B cell (primary cell): ENCODE data around the gene ZBTB11. TPM values are rescaled to one million over a fixed set of nuclear protein-coding genes. Genes with fewer than 3 reads are reported as not detected.
A peak's percentile ranks its signal among the peaks of the same experiment; 100 is the strongest.

Source experiments
- ATAC-seq: fragments of 200-7000 bp; cut with Tn5 transposase; one replicate; pipeline ENCODE4 v1.10.0; 2021; ENCODE audit warnings: low read depth, mild to moderate bottlenecking, moderate number of reproducible peaks, moderate library complexity
- CTCF ChIA-PET: fragments of 350-600 bp; sonication (Branson Sonifier 250); formaldehyde crosslinking; loops from one replicate; lab custom pipeline; 2021; ENCODE audit warnings: antibody characterized with exemption, inconsistent platforms; lab: Charles Lee
- POLR2A ChIA-PET: fragments of 350-600 bp; sonication (Branson Sonifier 250); formaldehyde crosslinking; loops from one replicate; lab custom pipeline; 2021; ENCODE audit warnings: antibody characterized with exemption; lab: Charles Lee
- DNase-seq: peaks from one replicate; pipeline ENCODE4 v3.0.0; 2013
- H2AFZ ChIP-seq: 2 replicates; pipeline ENCODE4 v1.6.1; 2012; ENCODE audit warnings: mild to moderate bottlenecking, low read depth, low read length; ENCODE audit not compliant: insufficient read depth, poor library complexity, severe bottlenecking
- H3K27ac ChIP-seq, 2 donors: 1 replicate in 1 of 2; 2 replicates in 1 of 2; pipeline ENCODE4 v1.5.1; 2012 to 2013; ENCODE audit warnings: low read length in 2 of 2, mild to moderate bottlenecking in 2 of 2, moderate library complexity in 1 of 2
- H3K27me3 ChIP-seq, 4 experiments: fragments of 200-600 bp in 1 of 4; sonication (generic) in 1 of 4; replicated peaks in 1 of 4; 1 replicate in 2 of 4; 2 replicates in 2 of 4; pipeline versions ENCODE4 v1.6.1 to v1.7.0; 2013 to 2016; ENCODE audit warnings: low read length in 3 of 4, mild to moderate bottlenecking in 2 of 4, mixed read lengths in 1 of 4, moderate library complexity in 1 of 4; ENCODE audit not compliant: insufficient read depth in 4 of 4, control insufficient read depth in 3 of 4; ENCODE audit errors: control extremely low read depth in 1 of 4
- H3K36me3 ChIP-seq, 2 experiments: replicated peaks in 1 of 2; 1 replicate in 1 of 2; 2 replicates in 1 of 2; pipeline versions ENCODE4 v1.6.1 to v1.7.1; 2013; ENCODE audit warnings: low read length in 1 of 2; ENCODE audit not compliant: insufficient read depth in 2 of 2, control insufficient read depth in 1 of 2; ENCODE audit errors: control extremely low read depth in 1 of 2, extremely low read depth in 1 of 2
- H3K4me1 ChIP-seq, 2 donors: fragments of 200-600 bp in 1 of 2; sonication (generic) in 1 of 2; 1 replicate in 1 of 2; 2 replicates in 1 of 2; pipeline versions ENCODE4 v1.5.1 to v1.6.1; 2013 to 2017; ENCODE audit warnings: low read length in 2 of 2; ENCODE audit not compliant: control insufficient read depth in 2 of 2, insufficient read depth in 2 of 2
- H3K4me2 ChIP-seq: replicated peaks from 2 replicates; pipeline ENCODE3; 2012; ENCODE audit warnings: mild to moderate bottlenecking, low read depth, low read length; ENCODE audit not compliant: poor library complexity, severe bottlenecking
- H3K4me3 ChIP-seq, 5 experiments: fragments of 200-600 bp in 1 of 5; sonication (generic) in 1 of 5; 1 replicate in 3 of 5; 2 replicates in 2 of 5; pipeline versions ENCODE4 v1.5.1 to v1.7.0; 2011 to 2016; ENCODE audit warnings: low read length in 4 of 5, mild to moderate bottlenecking in 4 of 5, low read depth in 2 of 5, control low read depth in 1 of 5, moderate library complexity in 1 of 5; ENCODE audit not compliant: insufficient read depth in 1 of 5; ENCODE audit errors: control extremely low read depth in 1 of 5, extremely low read depth in 1 of 5
- H3K79me2 ChIP-seq: fragments of 200-600 bp; sonication (generic); one replicate; pipeline ENCODE4 v1.6.0; 2016; ENCODE audit warnings: low read length; ENCODE audit not compliant: control insufficient read depth, insufficient read depth
- H3K9ac ChIP-seq: fragments of 200-600 bp; sonication (generic); 2 replicates; pipeline ENCODE4 v1.6.1; 2017; ENCODE audit warnings: mild to moderate bottlenecking, low read length, moderate library complexity
- H3K9me3 ChIP-seq, 3 donors: one replicate each; pipeline versions ENCODE4 v1.6.1 to v1.7.1; 2013; ENCODE audit warnings: low read length in 2 of 3; ENCODE audit not compliant: control insufficient read depth in 2 of 3, insufficient read depth in 1 of 3; ENCODE audit errors: control extremely low read depth in 1 of 3
- H4K20me1 ChIP-seq: 2 replicates; pipeline ENCODE4 v1.6.0; 2012; ENCODE audit warnings: mild to moderate bottlenecking, low read length; ENCODE audit not compliant: insufficient read depth, control insufficient read depth, poor library complexity, severe bottlenecking
- H3K27ac Mint-ChIP-seq: one replicate; pipeline ENCODE4 v1.8.0; 2021; ENCODE audit warnings: mixed read lengths
- H3K27me3 Mint-ChIP-seq: one replicate; pipeline ENCODE4 v1.8.0; 2021; ENCODE audit warnings: mixed read lengths
- H3K4me1 Mint-ChIP-seq: one replicate; pipeline ENCODE4 v1.8.0; 2021; ENCODE audit warnings: mixed read lengths
- H3K4me3 Mint-ChIP-seq: one replicate; pipeline ENCODE4 v1.8.0; 2021; ENCODE audit warnings: mixed read lengths
- H3K9me3 Mint-ChIP-seq: one replicate; pipeline ENCODE4 v1.8.0; 2022; ENCODE audit warnings: mixed read lengths; ENCODE audit not compliant: insufficient read depth
- CTCF ChIP-seq: fragments of 200-600 bp; IDR thresholded peaks from one replicate; pipeline ENCODE4 v1.8.0; 2022; ENCODE audit warnings: antibody characterized with exemption, mild to moderate bottlenecking
- EZH2 ChIP-seq: IDR thresholded peaks from 2 replicates; pipeline ENCODE4 v1.6.1; 2012; ENCODE audit warnings: borderline replicate concordance, low read depth, mild to moderate bottlenecking, moderate library complexity, low read length; ENCODE audit not compliant: insufficient read depth, poor library complexity, severe bottlenecking
- WGBS: methylation state at CpG from one replicate; pipeline ENCODE4 v1.1.5; 2013; ENCODE audit warnings: missing lambda C conversion rate; ENCODE audit not compliant: insufficient coverage; 5-methylcytosine and 5-hydroxymethylcytosine counted together
- intact Hi-C: fragments of 100-400 bp; cut with micrococcal nuclease; formaldehyde crosslinking; loops from one replicate; pipeline ENCODE4 v1.10.0; 2022
- polyA minus RNA-seq: library from RNA; depleted of rRNA, polyadenylated mRNA; stranded (reverse); fragments of >200 nt; gene quantifications from 2 replicates; pipeline ENCODE4 v1.2.3, GENCODE V29; 2012
- polyA plus RNA-seq: library from polyadenylated mRNA; depleted of rRNA; stranded (reverse); fragments of >200 nt; gene quantifications from 2 replicates; pipeline ENCODE4 v1.2.3, GENCODE V29; 2012
- total RNA-seq, 2 donors: library from RNA; stranded (reverse); fragments of 120-200 nt in 1 of 2; gene quantifications; 1 replicate in 1 of 2; 2 replicates in 1 of 2; pipeline versions ENCODE4 v1.2.3 to v1.2.4, GENCODE V29; 2013 to 2022

ZBTB11 gene, protein sequence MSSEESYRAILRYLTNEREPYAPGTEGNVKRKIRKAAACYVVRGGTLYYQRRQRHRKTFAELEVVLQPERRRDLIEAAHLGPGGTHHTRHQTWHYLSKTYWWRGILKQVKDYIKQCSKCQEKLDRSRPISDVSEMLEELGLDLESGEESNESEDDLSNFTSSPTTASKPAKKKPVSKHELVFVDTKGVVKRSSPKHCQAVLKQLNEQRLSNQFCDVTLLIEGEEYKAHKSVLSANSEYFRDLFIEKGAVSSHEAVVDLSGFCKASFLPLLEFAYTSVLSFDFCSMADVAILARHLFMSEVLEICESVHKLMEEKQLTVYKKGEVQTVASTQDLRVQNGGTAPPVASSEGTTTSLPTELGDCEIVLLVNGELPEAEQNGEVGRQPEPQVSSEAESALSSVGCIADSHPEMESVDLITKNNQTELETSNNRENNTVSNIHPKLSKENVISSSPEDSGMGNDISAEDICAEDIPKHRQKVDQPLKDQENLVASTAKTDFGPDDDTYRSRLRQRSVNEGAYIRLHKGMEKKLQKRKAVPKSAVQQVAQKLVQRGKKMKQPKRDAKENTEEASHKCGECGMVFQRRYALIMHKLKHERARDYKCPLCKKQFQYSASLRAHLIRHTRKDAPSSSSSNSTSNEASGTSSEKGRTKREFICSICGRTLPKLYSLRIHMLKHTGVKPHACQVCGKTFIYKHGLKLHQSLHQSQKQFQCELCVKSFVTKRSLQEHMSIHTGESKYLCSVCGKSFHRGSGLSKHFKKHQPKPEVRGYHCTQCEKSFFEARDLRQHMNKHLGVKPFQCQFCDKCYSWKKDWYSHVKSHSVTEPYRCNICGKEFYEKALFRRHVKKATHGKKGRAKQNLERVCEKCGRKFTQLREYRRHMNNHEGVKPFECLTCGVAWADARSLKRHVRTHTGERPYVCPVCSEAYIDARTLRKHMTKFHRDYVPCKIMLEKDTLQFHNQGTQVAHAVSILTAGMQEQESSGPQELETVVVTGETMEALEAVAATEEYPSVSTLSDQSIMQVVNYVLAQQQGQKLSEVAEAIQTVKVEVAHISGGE
- 40.7 and 42.6 TPM in 2 replicates for total RNA-seq
- total RNA-seq (2013): 43.6 TPM
- 16.3 and 41.0 TPM in 2 replicates for polyA plus RNA-seq
- polyA minus RNA-seq: 44.5 and 71.2 TPM in 2 replicates

DNA sequence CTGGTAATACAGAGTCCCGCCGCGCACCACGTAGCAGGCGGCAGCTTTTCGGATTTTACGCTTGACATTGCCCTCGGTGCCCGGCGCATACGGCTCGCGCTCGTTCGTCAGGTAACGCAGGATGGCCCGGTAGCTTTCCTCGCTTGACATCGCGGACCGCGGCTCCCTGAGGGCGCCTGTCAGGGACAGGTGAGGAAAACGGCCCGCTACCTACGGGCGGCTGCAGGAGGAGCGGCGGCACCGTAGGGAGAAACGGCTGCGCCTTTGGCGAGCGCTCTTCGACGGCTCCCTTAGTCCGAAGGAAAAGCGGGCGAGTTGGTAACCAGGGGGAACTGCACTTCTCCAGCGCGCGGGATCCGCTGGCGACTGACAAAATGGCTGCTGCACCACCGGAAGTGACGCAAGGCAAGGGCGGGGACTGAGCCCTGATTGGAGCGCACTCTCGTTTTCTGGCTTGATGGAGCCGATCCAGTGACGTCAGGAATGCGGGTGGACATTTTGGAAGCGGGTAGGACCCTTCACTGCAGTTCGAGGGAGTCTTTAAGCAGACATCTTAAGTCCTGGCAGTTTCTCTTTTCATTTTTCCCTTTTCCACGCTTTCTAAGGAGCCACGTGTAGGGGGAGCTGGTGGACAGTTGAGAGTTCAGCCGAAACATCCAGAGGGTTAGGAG, at the start of gene ZBTB11:
Gene ZBTB11, minus strand, starts transcription at position 368 of the 671 bp plus-strand sequence. Its CDS starts 218 bp downstream, at position 150.
- H2AFZ ChIP-seq: peak within 1 kb of the TSS; percentile 88
- peak within 1 kb of the TSS; percentile 96 to 98 for H3K27ac ChIP-seq
- Mint-ChIP-seq H3K4me1 (peaks cover 40% of the 10 kb centered on the region), H3K27ac (peak within 1 kb of the TSS; percentile 97), H3K9me3 (no peaks in the 10 kb centered on the region), H3K4me3 (peak within 1 kb of the TSS; percentile 94), H3K27me3 (no peaks in the 10 kb centered on the region)
- ChIA-PET POLR2A (interaction anchor here (0.5 to 2.9 kb wide), 6 partner anchors 9 to 172 kb away, joined by 3 to 40 read pairs (median 8); partner anchors contain the start of genes CEP97, NFKBIZ, NXPE3 and PCNP), CTCF (interaction anchor here (1.1 to 4.0 kb wide), 5 partner anchors 8 to 115 kb away, joined by 3 to 27 read pairs (median 4); partner anchors contain the start of genes PCNP, RPL24 and TRMT10C)
- H3K79me2 ChIP-seq: peaks cover 52% of the 10 kb centered on the region
- H3K4me3 ChIP-seq: peak within 1 kb of the TSS; percentile 73 to 99 (median 94)
- H3K9me3 ChIP-seq: no peaks in the 10 kb centered on the region
- ATAC-seq (peak; percentile 65), DNase-seq (peak; percentile 99)
- H3K4me2 ChIP-seq: peak within 1 kb of the TSS; percentile 82
- under 1% methylated on average over 53 of the region's 57 CpGs for WGBS
- TF ChIP-seq CTCF (no peak), EZH2 (no peak)
- peaks cover 17 to 21% of the 10 kb centered on the region in 2 donors for H3K4me1 ChIP-seq
- no peaks in the 10 kb centered on the region for H3K27me3 ChIP-seq
- peak within 1 kb of the TSS; percentile 97 for H3K9ac ChIP-seq
- peaks cover 27% of the 10 kb centered on the region for H4K20me1 ChIP-seq
- intact Hi-C loops: loop anchor here (1.0 to 5.0 kb wide), 8 partner anchors 9 to 1416 kb away; partner anchors contain the start of genes CEP97, LNP1, NXPE3 and PCNP
- peaks cover 6 to 20% of the 10 kb centered on the region in 2 experiments for H3K36me3 ChIP-seq
